ENCODE results near the gene SLFN11.
A peak's percentile ranks its signal among the peaks of the same experiment; 100 is the strongest.
"Not testable (repeated sequence)": the region's sequence is repeated elsewhere in the genome, so short reads cannot be mapped to it uniquely, and the experiment has no call there.

The SLFN11 gene

GRCh38 chr17:35315971-35316370 is 57.5 kb downstream of the SLFN11 start:
- in situ Hi-C loops (cut with MboI; ENCODE audit: low sequenced_read_pairs, unreplicated experiment), result loop anchor here (10.0 to 25.0 kb wide), 2 partner anchors 219 to 421 kb away; partner anchors contain the start of genes RASL10B and SLFN12L
- DNase-seq (ENCODE audit: low spot score), result no peak
- TF ChIP-seq CTCF (IDR thresholded peaks at IDR 0.05; ENCODE audit: borderline replicate concordance, control extremely low read depth, extremely low read depth, insufficient read depth, missing control alignments), result no peak

GRCh38 chr17:35315283-35315682 is 58.1 kb downstream of the SLFN11 start:
- in situ Hi-C loops (cut with MboI; ENCODE audit: low sequenced_read_pairs, unreplicated experiment), result loop anchor here (10.0 to 25.0 kb wide), 2 partner anchors 220 to 422 kb away; partner anchors contain the start of genes RASL10B and SLFN12L
- TF ChIP-seq CTCF (IDR thresholded peaks at IDR 0.05; ENCODE audit: borderline replicate concordance, control extremely low read depth, extremely low read depth, insufficient read depth, missing control alignments), result no peak
- DNase-seq (ENCODE audit: low spot score), result no peak

- DNase-seq (ENCODE audit: low spot score), result peak; percentile 9
- in situ Hi-C loops (cut with MboI; ENCODE audit: low sequenced_read_pairs, unreplicated experiment), result loop anchor here (10.0 to 25.0 kb wide), 2 partner anchors 220 to 423 kb away; partner anchors contain the start of genes RASL10B and SLFN12L
- no peak for TF ChIP-seq CTCF (IDR thresholded peaks at IDR 0.05; ENCODE audit: borderline replicate concordance, control extremely low read depth, extremely low read depth, insufficient read depth, missing control alignments)
Measured at GRCh38 chr17:35314415-35315216, 58.8 kb downstream of the SLFN11 start.

- peak; percentile 24 for DNase-seq (ENCODE audit: low spot score)
- in situ Hi-C loops (cut with MboI; ENCODE audit: low sequenced_read_pairs, unreplicated experiment), result loop anchor here (10.0 to 25.0 kb wide), 2 partner anchors 221 to 423 kb away; partner anchors contain the start of genes RASL10B and SLFN12L
- TF ChIP-seq CTCF (IDR thresholded peaks at IDR 0.05; ENCODE audit: borderline replicate concordance, control extremely low read depth, extremely low read depth, insufficient read depth, missing control alignments), result no peak
Measured at GRCh38 chr17:35313875-35314409, 59.5 kb downstream of the SLFN11 start.

- peak; percentile 66 for DNase-seq (ENCODE audit: low spot score)
- peak; percentile 71 for TF ChIP-seq CTCF (IDR thresholded peaks at IDR 0.05; ENCODE audit: borderline replicate concordance, control extremely low read depth, extremely low read depth, insufficient read depth, missing control alignments)
- in situ Hi-C loops (cut with MboI; ENCODE audit: low sequenced_read_pairs, unreplicated experiment), result loop anchor here (10.0 to 25.0 kb wide), 2 partner anchors 222 to 424 kb away; partner anchors contain the start of genes RASL10B and SLFN12L
Measured at GRCh38 chr17:35312790-35313711, 60.4 kb downstream of the SLFN11 start.

GRCh38 chr17:35312346-35312745 is 61.1 kb downstream of the SLFN11 start:
- no peak for DNase-seq (ENCODE audit: low spot score)
- in situ Hi-C loops (cut with MboI; ENCODE audit: low sequenced_read_pairs, unreplicated experiment), result loop anchor here (10.0 to 25.0 kb wide), 2 partner anchors 222 to 425 kb away; partner anchors contain the start of genes RASL10B and SLFN12L
- TF ChIP-seq CTCF (IDR thresholded peaks at IDR 0.05; ENCODE audit: borderline replicate concordance, control extremely low read depth, extremely low read depth, insufficient read depth, missing control alignments), result no peak

- in situ Hi-C loops (cut with MboI; ENCODE audit: low sequenced_read_pairs, unreplicated experiment), result loop anchor here (25.0 kb wide), 1 partner anchor 428 kb away; the partner anchor contains the start of gene RASL10B
- not testable (repeated sequence) for DNase-seq (ENCODE audit: low spot score)
Measured at GRCh38 chr17:35309345-35309744, 64.1 kb downstream of the SLFN11 start.

Data from GM13976 (cell line).